HepG2 (cell line): ENCODE measurements around the gene SAMD4A. TPM values are rescaled to one million over a fixed set of nuclear protein-coding genes. Genes with fewer than 3 reads are reported as not detected.

Source experiments
- ARNT2 ChIP-seq: sonication (generic); formaldehyde crosslinking; IDR thresholded peaks from 2 replicates; pipeline ENCODE4 v1.8.0; 2022; ENCODE audit warnings: mild to moderate bottlenecking, low read depth, missing genetic modification reagents, moderate library complexity
- CBX2 ChIP-seq, 2 experiments: fragments of 200-600 bp in 1 of 2; sonication (generic); formaldehyde crosslinking in 1 of 2; IDR thresholded peaks; 2 replicates each; pipeline versions ENCODE4 v1.7.0 to v1.8.1; 2018 to 2022; ENCODE audit warnings: low read depth in 2 of 2, low read length in 1 of 2, mild to moderate bottlenecking in 1 of 2, missing genetic modification reagents in 1 of 2
- CEBPG ChIP-seq: IDR thresholded peaks from 2 replicates; pipeline ENCODE4 v1.6.1; 2016
- GATA4 ChIP-seq: sonication (generic); IDR thresholded peaks from 2 replicates; pipeline ENCODE4 v1.6.1; 2016; ENCODE audit warnings: antibody characterized with exemption, low read depth, borderline replicate concordance
- GMEB1 ChIP-seq: sonication (generic); formaldehyde crosslinking; IDR thresholded peaks from 2 replicates; pipeline ENCODE4 v1.5.1; 2020; ENCODE audit warnings: missing genetic modification reagents, mild to moderate bottlenecking, borderline replicate concordance
- HIC2 ChIP-seq: sonication (generic); formaldehyde crosslinking; IDR thresholded peaks from 2 replicates; pipeline ENCODE4 v1.9.0; 2022; ENCODE audit warnings: low read depth, missing genetic modification reagents
- IRX3 ChIP-seq: sonication (generic); formaldehyde crosslinking; IDR thresholded peaks from 2 replicates; pipeline ENCODE4 v1.8.1; 2023; ENCODE audit warnings: mild to moderate bottlenecking, low read depth, missing genetic modification reagents, borderline replicate concordance
- MED1 ChIP-seq: sonication (generic); formaldehyde crosslinking; IDR thresholded peaks from 2 replicates; pipeline ENCODE4 v1.4.0; 2020; ENCODE audit warnings: missing genetic modification reagents
- NFIC ChIP-seq: IDR thresholded peaks from 2 replicates; pipeline ENCODE4 v1.6.1; 2012; ENCODE audit warnings: mild to moderate bottlenecking, low read length, inconsistent platforms
- POLR2A ChIP-seq, 2 experiments: IDR thresholded peaks; 2 replicates each; pipeline ENCODE4 v1.6.1; 2011; ENCODE audit warnings: low read depth in 2 of 2, low read length in 2 of 2, mild to moderate bottlenecking in 1 of 2, moderate library complexity in 1 of 2; ENCODE audit not compliant: insufficient read depth in 1 of 2
- SKI ChIP-seq: fragments of 450-650 bp; IDR thresholded peaks from one replicate; pipeline ENCODE4 v1.6.1; 2018; ENCODE audit warnings: mild to moderate bottlenecking; ENCODE audit not compliant: partially characterized antibody
- SMYD3 ChIP-seq: sonication (generic); formaldehyde crosslinking; IDR thresholded peaks from 2 replicates; pipeline ENCODE4 v1.8.1; 2023; ENCODE audit warnings: mild to moderate bottlenecking, missing genetic modification reagents
- SOX13 ChIP-seq, 3 experiments: fragments of 450-650 bp in 1 of 3; sonication (generic) in 1 of 3; formaldehyde crosslinking in 1 of 3; IDR thresholded peaks in 2 of 3; conservative IDR thresholded peaks in 1 of 3; 2 replicates each; pipeline versions ENCODE4 v1.5.0 to v1.6.1; 2016 to 2020; ENCODE audit warnings: antibody characterized with exemption in 1 of 3, mild to moderate bottlenecking in 1 of 3, missing compliant biosample characterization in 1 of 3, missing genetic modification reagents in 1 of 3, moderate library complexity in 1 of 3
- TCF12 ChIP-seq, 2 experiments: fragments of 450-650 bp in 1 of 2; sonication (generic) in 1 of 2; formaldehyde crosslinking in 1 of 2; IDR thresholded peaks; 2 replicates each; pipeline versions ENCODE4 v1.6.1 to v1.8.0; 2017 to 2022; ENCODE audit warnings: antibody characterized with exemption in 1 of 2, mild to moderate bottlenecking in 1 of 2, missing genetic modification reagents in 1 of 2, moderate library complexity in 1 of 2
- TFDP1 ChIP-seq: IDR thresholded peaks from 2 replicates; pipeline ENCODE4 v1.6.1; 2016; ENCODE audit warnings: missing compliant biosample characterization, missing genetic modification reagents, borderline replicate concordance
- TOE1 ChIP-seq: sonication (generic); formaldehyde crosslinking; IDR thresholded peaks from 2 replicates; pipeline ENCODE4 v1.4.0; 2020; ENCODE audit warnings: mild to moderate bottlenecking, missing genetic modification reagents
- TRIM24 ChIP-seq: sonication (generic); formaldehyde crosslinking; IDR thresholded peaks from 2 replicates; pipeline ENCODE4 v1.8.0; 2022; ENCODE audit warnings: mild to moderate bottlenecking, missing genetic modification reagents
- U2AF2 ChIP-seq: fragments of 200-400 bp; formaldehyde crosslinking; IDR thresholded peaks from 2 replicates; pipeline ENCODE4 v1.6.1; 2017; ENCODE audit warnings: low read depth, mild to moderate bottlenecking, low read length
- ZMAT5 ChIP-seq: sonication (generic); formaldehyde crosslinking; IDR thresholded peaks from 2 replicates; pipeline ENCODE4 v1.5.0; 2020; ENCODE audit warnings: mild to moderate bottlenecking, low read depth, missing genetic modification reagents, borderline replicate concordance
- ZNF275 ChIP-seq: sonication (generic); formaldehyde crosslinking; IDR thresholded peaks from 2 replicates; pipeline ENCODE4 v1.8.0; 2022; ENCODE audit warnings: missing genetic modification reagents, mild to moderate bottlenecking, inconsistent platforms, borderline replicate concordance
- polyA plus RNA-seq, 8 experiments: library from polyadenylated mRNA; depleted of rRNA in 3 of 8; stranded (reverse) in 7 of 8; unstranded in 1 of 8; fragments of >200 nt; fragmentation: Illumina TruSeq in 4 of 8; extraction: Trizol in 4 of 8; gene quantifications; 2 replicates each; pipeline versions ENCODE4 v1.2.1 to v1.2.3, GENCODE V29; 2011 to 2016; ENCODE audit warnings: low read depth in 4 of 8, missing spikeins in 1 of 8, mixed read lengths in 1 of 8; ENCODE audit not compliant: insufficient read depth in 1 of 8
- total RNA-seq, 5 experiments: library from RNA; depleted of rRNA; stranded (reverse); fragments of >200 nt; fragmentation: Illumina TruSeq; extraction: Trizol; gene quantifications; 2 replicates each; pipeline ENCODE4 v1.2.3, GENCODE V29; 2016; ENCODE audit warnings: low read depth in 1 of 5

SAMD4A gene
- total and polyA plus RNA-seq, 2 of the 13 experiments (the other 11 are each of a cell fraction or from before 2014, with no cell fraction given): 11.8 to 13.0 TPM

- TF ChIP-seq TFDP1 (CRISPR knock-in tag) (no peak), U2AF2 (no peak), NFIC (peak; percentile 84; the same call in 1 of the 2 replicates), SKI (peak; percentile 35), IRX3 (CRISPR knock-in tag) (no peak), ZNF275 (CRISPR knock-in tag) (no peak), HIC2 (CRISPR knock-in tag) (peak; percentile 79), TCF12 (IDR thresholded peaks at IDR 0.05) (no peak), TCF12 (CRISPR knock-in tag; IDR thresholded peaks at IDR 0.05) (0 out of 2 replicates have a peak, but pooled peaks have one; percentile 55), SMYD3 (CRISPR knock-in tag) (no peak), MED1 (CRISPR knock-in tag) (peak; percentile 88), GMEB1 (CRISPR knock-in tag) (no peak; the same call in 1 of the 2 replicates), TOE1 (CRISPR knock-in tag) (0 out of 2 replicates have a peak, but pooled peaks have one; percentile 67), TRIM24 (CRISPR knock-in tag) (no peak), ARNT2 (CRISPR knock-in tag) (no peak), GATA4 (peak; percentile 59; the same call in 1 of the 2 replicates), SOX13 (IDR thresholded peaks at IDR 0.05) (no peak), SOX13 (CRISPR knock-in tag; conservative IDR thresholded peaks at IDR 0.05 in 1 of 2, IDR thresholded peaks at IDR 0.05 in 1 of 2) (peak in 1 of 2 experiments; percentile 90; a peak in 2 of 4 replicates), ZMAT5 (CRISPR knock-in tag) (no peak), POLR2A (IDR thresholded peaks at IDR 0.05; ENCODE audit: insufficient read depth in 1 of 2, low read depth in 2 of 2, low read length in 2 of 2) (0 out of 4 replicates have a peak, but pooled peaks of 1 of the 2 experiments have one; percentile 30), CEBPG (CRISPR knock-in tag) (peak; percentile 45; the same call in 1 of the 2 replicates), CBX2 (IDR thresholded peaks at IDR 0.05; ENCODE audit: low read depth, low read length) (no peak), CBX2 (CRISPR knock-in tag; IDR thresholded peaks at IDR 0.05; ENCODE audit: low read depth) (no peak)
Measured at GRCh38 chr14:54837508-54838149, 270.7 kb downstream of the SAMD4A start (continued).
